Transverse colon (tissue), 3 donors: Measurements from ENCODE around the gene RITA1.

ENCODE experiments used
- CTCF ChIP-seq, 5 experiments: fragments of 200-600 bp in 3 of 5; fragments of 450-650 bp in 2 of 5; sonication (generic) in 3 of 5; IDR thresholded peaks; 1 replicate in 2 of 5; 2 replicates in 3 of 5; pipeline ENCODE4 v1.5.1; 2016 to 2017; ENCODE audit warnings: antibody characterized with exemption in 5 of 5, inconsistent platforms in 3 of 5, mild to moderate bottlenecking in 2 of 5, moderate library complexity in 1 of 5
- EP300 ChIP-seq: sonication (generic); formaldehyde crosslinking; IDR thresholded peaks from one replicate; pipeline ENCODE4 v1.6.1; 2017; ENCODE audit warnings: antibody characterized with exemption, low read depth
- POLR2A ChIP-seq: fragments of 450-650 bp; IDR thresholded peaks from one replicate; pipeline ENCODE4 v1.6.1; 2016; ENCODE audit warnings: antibody characterized with exemption, mild to moderate bottlenecking, moderate library complexity

GRCh38 chr12:113232089-113232839 lies 46.7 kb downstream of the RITA1 start:
- no peak for TF ChIP-seq POLR2A
- TF ChIP-seq EP300, result no peak
- TF ChIP-seq CTCF (IDR thresholded peaks at IDR 0.05), result no peak
